Lung (tissue), 12 donors: Measurements from ENCODE around the gene CSGALNACT2. TPM values are rescaled to one million over a fixed set of nuclear protein-coding genes. Genes with fewer than 3 reads are reported as not detected.
A peak's percentile ranks its signal among the peaks of the same experiment; 100 is the strongest.

Experiments
- ATAC-seq: fragments of 200-7000 bp; cut with Tn5 transposase; one replicate; pipeline ENCODE4 v1.9.1; 2020; ENCODE audit warnings: moderate number of reproducible peaks; ENCODE audit not compliant: insufficient read depth, low FRiP score
- DNase-seq, 3 donors: peaks; one replicate each; pipeline ENCODE4 v3.0.0-alpha.2; 2013 to 2017
- H3K27ac ChIP-seq, 2 donors: one replicate each; pipeline ENCODE4 v1.5.1; 2013; ENCODE audit warnings: mild to moderate bottlenecking in 2 of 2, moderate library complexity in 2 of 2, control low read depth in 1 of 2, inconsistent platforms in 1 of 2, low read depth in 1 of 2, low read length in 1 of 2
- H3K27me3 ChIP-seq, 3 donors: one replicate each; pipeline ENCODE4 v1.5.1; 2013; ENCODE audit warnings: low read length in 2 of 3; ENCODE audit not compliant: control insufficient read depth in 3 of 3, insufficient read depth in 3 of 3
- H3K36me3 ChIP-seq, 4 donors: one replicate each; pipeline ENCODE4 v1.5.1; 2013; ENCODE audit warnings: low read length in 4 of 4, mild to moderate bottlenecking in 1 of 4, moderate library complexity in 1 of 4; ENCODE audit not compliant: control insufficient read depth in 4 of 4, insufficient read depth in 4 of 4
- H3K4me1 ChIP-seq, 5 donors: one replicate each; pipeline ENCODE4 v1.5.1; 2013; ENCODE audit warnings: low read length in 5 of 5, mild to moderate bottlenecking in 2 of 5, moderate library complexity in 1 of 5; ENCODE audit not compliant: control insufficient read depth in 5 of 5, insufficient read depth in 5 of 5
- H3K4me3 ChIP-seq: one replicate; pipeline ENCODE4 v1.5.1; 2013; ENCODE audit warnings: mild to moderate bottlenecking, control low read depth, moderate library complexity
- H3K9ac ChIP-seq, 2 donors: one replicate each; pipeline ENCODE4 v1.5.1; 2013; ENCODE audit warnings: low read length in 2 of 2, control low read depth in 1 of 2; ENCODE audit not compliant: insufficient read depth in 1 of 2
- H3K9me3 ChIP-seq, 4 donors: one replicate each; pipeline ENCODE4 v1.5.1; 2013; ENCODE audit warnings: low read length in 3 of 4, mild to moderate bottlenecking in 1 of 4, moderate library complexity in 1 of 4; ENCODE audit not compliant: control insufficient read depth in 4 of 4, insufficient read depth in 3 of 4
- CTCF ChIP-seq: IDR thresholded peaks from 2 replicates; pipeline ENCODE4 v1.5.1; 2012; ENCODE audit warnings: mild to moderate bottlenecking; ENCODE audit errors: control extremely low read depth, extremely low read depth
- WGBS, 2 donors: extraction: QIAGEN DNeasy Blood & Tissue Kit; methylation state at CpG; one replicate each; pipeline ENCODE4 v1.1.7; 2013; 5-methylcytosine and 5-hydroxymethylcytosine counted together
- polyA plus RNA-seq, 2 donors: library from polyadenylated mRNA; stranded (reverse); fragments of 200-250 nt; gene quantifications; one replicate each; pipeline ENCODE4 v1.2.1, GENCODE V29; 2013
- total RNA-seq, 2 donors: library from RNA; depleted of rRNA in 1 of 2; stranded (reverse); fragments of >200 nt in 1 of 2; gene quantifications; one replicate each; pipeline ENCODE4 v1.2.1, GENCODE V29; 2014 to 2021
- donor health status: control.
- donor health status: control.
- donor health status: Bipolar disorder and iron deficiency.
- donor health status: healthy.
- donor health status: DM: yes; HTN: yes; CAD: no.

CSGALNACT2 gene
- total and polyA plus RNA-seq, 4 donors = 9.8 to 48.4 (median 33.3) TPM

- 89 to 94% methylated on average over 10 of the region's 10 CpGs for WGBS, 2 donors
- Histone ChIP-seq H3K27me3 (peaks cover 0 to 4% (median 0%) of the 10 kb centered on the region in 3 donors), H3K9ac (no peak overlapping the region), H3K36me3 (no peaks in the 10 kb centered on the region), H3K4me3 (no peak overlapping the region), H3K4me1 (peaks cover 0 to 3% (median 0%) of the 10 kb centered on the region in 5 donors), H3K27ac (no peak overlapping the region), H3K9me3 (no peaks in the 10 kb centered on the region)
- DNase-seq (no peak), ATAC-seq (no peak)
- no peak for TF ChIP-seq CTCF
These were observed 47.6 kb upstream of the CSGALNACT2 start for GRCh38 chr10:43090664-43091063.

- DNase-seq = no peak
- ATAC-seq = no peak
- H3K36me3 ChIP-seq = no peaks in the 10 kb centered on the region
These were observed 46.4 kb upstream of the CSGALNACT2 start for GRCh38 chr10:43091846-43092245.

GRCh38 chr10:43093423-43094076 lies 44.7 kb upstream of the CSGALNACT2 start:
- DNase-seq = peak; percentile 34 to 61 (median 49)
- TF ChIP-seq CTCF = no peak
- Histone ChIP-seq H3K36me3 (no peaks in the 10 kb centered on the region), H3K4me1 (peaks cover 0 to 3% (median 0%) of the 10 kb centered on the region in 5 donors), H3K27me3 (no peaks in the 10 kb centered on the region), H3K4me3 (no peak overlapping the region), H3K9ac (no peak overlapping the region), H3K27ac (no peak overlapping the region), H3K9me3 (no peaks in the 10 kb centered on the region)
- 40 to 44% methylated on average over 12 of the region's 12 CpGs for WGBS, 2 donors
- no peak for ATAC-seq

More at GRCh38 chr10:43091846-43092245, 46.4 kb upstream of the CSGALNACT2 start:
- Histone ChIP-seq H3K9me3 (no peaks in the 10 kb centered on the region), H3K9ac (no peak overlapping the region), H3K27me3 (peaks cover 0 to 4% (median 0%) of the 10 kb centered on the region in 3 donors), H3K27ac (no peak overlapping the region), H3K4me1 (peaks cover 0 to 3% (median 0%) of the 10 kb centered on the region in 5 donors), H3K4me3 (no peak overlapping the region)
- TF ChIP-seq CTCF = no peak
- WGBS, 2 donors = 24 to 35% methylated on average over 3 of the region's 3 CpGs
